Ovary (tissue), 9 donors: ENCODE results near the gene INPPL1. TPM values are rescaled to one million over a fixed set of nuclear protein-coding genes. Genes with fewer than 3 reads are reported as not detected.

Source experiments
- DNase-seq, 5 donors: peaks; one replicate each; pipeline ENCODE4 v3.0.0-alpha.2; 2019 to 2020
- H3K27ac ChIP-seq, 2 donors: fragments of 200-600 bp; one replicate each; pipeline versions ENCODE4 v1.5.1 to v1.8.0; 2019 to 2022
- H3K27me3 ChIP-seq: fragments of 200-600 bp; one replicate; pipeline ENCODE4 v1.8.0; 2022
- H3K36me3 ChIP-seq: fragments of 200-600 bp; sonication (generic); one replicate; pipeline ENCODE4 v1.5.1; 2019
- H3K4me1 ChIP-seq: one replicate; pipeline ENCODE4 v1.8.1; 2013; ENCODE audit warnings: mild to moderate bottlenecking, moderate library complexity; ENCODE audit not compliant: insufficient read depth
- H3K4me3 ChIP-seq: fragments of 200-600 bp; sonication (generic); one replicate; pipeline ENCODE4 v1.5.1; 2017
- H3K9me3 ChIP-seq, 2 donors: fragments of 200-600 bp in 1 of 2; sonication (generic) in 1 of 2; one replicate each; pipeline versions ENCODE4 v1.5.1 to v1.8.1; 2013 to 2019; ENCODE audit warnings: mild to moderate bottlenecking in 1 of 2, moderate library complexity in 1 of 2
- CTCF ChIP-seq, 3 donors: fragments of 450-650 bp in 2 of 3; fragments of 200-600 bp in 1 of 3; IDR thresholded peaks; one replicate each; pipeline versions ENCODE4 v1.5.1 to v1.8.0; 2016 to 2022; ENCODE audit warnings: antibody characterized with exemption in 3 of 3, mild to moderate bottlenecking in 1 of 3
- EP300 ChIP-seq: sonication (generic); formaldehyde crosslinking; IDR thresholded peaks from one replicate; pipeline ENCODE4 v1.6.1; 2017; ENCODE audit warnings: antibody characterized with exemption
- POLR2A ChIP-seq: fragments of 450-650 bp; IDR thresholded peaks from one replicate; pipeline ENCODE4 v1.6.1; 2017; ENCODE audit warnings: antibody characterized with exemption, mild to moderate bottlenecking, moderate library complexity
- WGBS, 3 donors: extraction: QIAGEN DNeasy Blood & Tissue Kit in 1 of 3; methylation state at CpG; one replicate each; pipeline versions ENCODE4 v1.1.5 to v1.1.7; 2013 to 2017; 5-methylcytosine and 5-hydroxymethylcytosine counted together
- intact Hi-C, 4 donors: fragments of 100-400 bp; cut with DNase I; formaldehyde crosslinking; loops; one replicate each; pipeline versions ENCODE4 v1.11.0 to v1.15.1; 2022 to 2023
- polyA plus RNA-seq, 2 donors: library from polyadenylated mRNA; stranded (reverse); fragments of 200-250 nt in 1 of 2; fragments of 350-450 nt in 1 of 2; fragmentation: Illumina TruSeq in 1 of 2; extraction: RNeasy Lipid Tissue Mini Kit (QIAGEN cat#74804) in 1 of 2; gene quantifications; one replicate each; pipeline ENCODE4 v1.2.3, GENCODE V29; 2013 to 2014
- total RNA-seq, 7 donors: library from RNA; depleted of rRNA in 2 of 7; stranded (reverse); fragments of >200 nt in 2 of 7; fragmentation: NEBNext Ultra II Directional in 3 of 7; extraction: Animal tissue kit (Norgen Biotek cat#: 25700) in 3 of 7; gene quantifications; one replicate each; pipeline versions ENCODE4 v1.1.0 to v1.2.4, GENCODE V29; 2016 to 2023
- donor health status: DM: no; HTN: no; CAD: no; lungs with moderate emphysema.
- donor health status: DM: no; HTN: no; CAD: no.
- donor health status: Bipolar disorder and iron deficiency.
- donor health status: DM: yes; HTN: yes; CAD: no.
- donor health status: DM: no; HTN: no; CAD: no.
- donor health status: DM: yes; HTN: yes; CAD: no.

Gene INPPL1
- total and polyA plus RNA-seq, 9 donors, result 48.4 to 208 (median 132) TPM

- no peaks in the 10 kb centered on the region for H3K36me3 ChIP-seq
- no peak for DNase-seq
- WGBS, 3 donors, result 87 to 91% (median 89%) methylated on average over 20 to 21 of the region's 21 CpGs
- H3K27ac ChIP-seq, result no peak overlapping the region
- intact Hi-C loops, result no loop called here
- peaks cover 6% of the 10 kb centered on the region for H3K4me1 ChIP-seq
- TF ChIP-seq CTCF (IDR thresholded peaks at IDR 0.05), result no peak
- no peak for TF ChIP-seq EP300
- TF ChIP-seq POLR2A, result no peak
- no peak overlapping the region for H3K4me3 ChIP-seq
- no peaks in the 10 kb centered on the region for H3K9me3 ChIP-seq
- H3K27me3 ChIP-seq, result no peaks in the 10 kb centered on the region
Observed at GRCh38 chr11:72229925-72230763, 5.6 kb downstream of the INPPL1 start.

GRCh38 chr11:72230764-72231365, 6.3 kb downstream of the INPPL1 start:
- Histone ChIP-seq H3K4me3 (no peak overlapping the region), H3K36me3 (no peaks in the 10 kb centered on the region), H3K9me3 (no peaks in the 10 kb centered on the region), H3K27ac (no peak overlapping the region), H3K4me1 (no peaks in the 10 kb centered on the region), H3K27me3 (no peaks in the 10 kb centered on the region)
- peak in 1 of 5 donors; percentile 22 for DNase-seq
- 83 to 89% (median 86%) methylated on average over 15 to 18 of the region's 18 CpGs for WGBS, 3 donors
- intact Hi-C loops, result no loop called here
- TF ChIP-seq EP300, result no peak
- TF ChIP-seq CTCF (IDR thresholded peaks at IDR 0.05), result no peak
- TF ChIP-seq POLR2A, result no peak

- Histone ChIP-seq H3K27me3 (no peaks in the 10 kb centered on the region), H3K9me3 (no peaks in the 10 kb centered on the region), H3K4me1 (no peaks in the 10 kb centered on the region), H3K27ac (no peak overlapping the region), H3K4me3 (no peak overlapping the region), H3K36me3 (no peaks in the 10 kb centered on the region)
- no peak for TF ChIP-seq CTCF (IDR thresholded peaks at IDR 0.05)
- TF ChIP-seq EP300, result no peak
- TF ChIP-seq POLR2A, result no peak
- WGBS, 3 donors, result 86 to 88% (median 87%) methylated on average over 9 of the region's 9 CpGs
- DNase-seq, result no peak
- intact Hi-C loops, result no loop called here
Observed at GRCh38 chr11:72231396-72232259, 7.1 kb downstream of the INPPL1 start.

GRCh38 chr11:72232260-72233055, 7.9 kb downstream of the INPPL1 start:
- 87 to 94% (median 90%) methylated on average over 18 of the region's 18 CpGs for WGBS, 3 donors
- no peaks in the 10 kb centered on the region for H3K4me1 ChIP-seq
- no peaks in the 10 kb centered on the region for H3K9me3 ChIP-seq
- no peak overlapping the region for H3K27ac ChIP-seq
- H3K27me3 ChIP-seq, result no peaks in the 10 kb centered on the region
- intact Hi-C loops, result no loop called here
- DNase-seq, result no peak
- no peak for TF ChIP-seq POLR2A
- TF ChIP-seq CTCF (IDR thresholded peaks at IDR 0.05), result no peak
- no peak for TF ChIP-seq EP300
- H3K36me3 ChIP-seq, result no peaks in the 10 kb centered on the region
- H3K4me3 ChIP-seq, result no peak overlapping the region
